ENCODE measurements around the gene ZBTB25. TPM values are rescaled to one million over a fixed set of nuclear protein-coding genes. Genes with fewer than 3 reads are reported as not detected.

ZBTB25 gene
- total and polyA plus RNA-seq, 7 experiments from 2014 or later, result 30.5 to 88.0 (median 48.4) TPM

DNA sequence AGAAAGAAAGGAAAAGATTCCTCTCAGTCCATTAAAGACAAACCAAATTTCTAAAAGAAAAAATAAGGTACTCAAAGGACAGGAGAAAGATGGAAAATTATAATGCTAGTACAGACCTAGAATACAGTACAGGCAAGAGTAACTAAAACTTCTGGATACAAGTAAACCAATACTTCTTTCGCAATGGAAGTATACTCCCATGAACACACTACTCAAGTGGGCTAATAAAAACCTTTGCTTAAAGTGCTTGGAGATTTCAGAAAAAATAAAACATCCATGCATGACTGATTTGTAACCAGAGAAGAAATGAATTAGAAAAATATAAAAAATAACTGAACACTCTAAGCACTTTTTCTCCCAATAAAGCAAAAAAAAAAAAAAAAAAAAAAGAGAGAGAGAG, 3.5 kb downstream of the ZBTB25 start:
- Histone ChIP-seq H3K4me1 (ENCODE audit: control insufficient read depth in 2 of 2, insufficient read depth in 2 of 2, low read length in 2 of 2) (peaks cover 37 to 39% of the 10 kb centered on the region in 2 donors), H3K9me3 (ENCODE audit: control insufficient read depth in 2 of 3, low read length in 3 of 3) (no peaks in the 10 kb centered on the region), H3K27ac (ENCODE audit: low read depth, low read length) (peak overlapping the region; percentile 99), H3K27me3 (ENCODE audit: control insufficient read depth in 2 of 2, insufficient read depth in 2 of 2, low read length in 2 of 2) (no peaks in the 10 kb centered on the region), H3K4me3 (ENCODE audit: low read length) (no peak overlapping the region), H3K36me3 (ENCODE audit: control insufficient read depth in 2 of 3, insufficient read depth in 3 of 3, low read length in 3 of 3) (peaks cover 0 to 8% (median 3%) of the 10 kb centered on the region in 3 experiments)
- Mint-ChIP-seq H3K27me3 (peaks cover 0 to 3% (median 0%) of the 10 kb centered on the region in 5 donors), H3K9me3 (peaks cover 0 to 3% (median 0%) of the 10 kb centered on the region in 11 donors), H3K4me1 (peaks cover 41 to 62% (median 52%) of the 10 kb centered on the region in 7 donors), H3K4me3 (peak overlapping the region; percentile 72 to 100 (median 90)), H3K27ac (peak overlapping the region; percentile 80 to 100 (median 99)), H3K36me3 (peaks cover 0 to 26% (median 15%) of the 10 kb centered on the region in 5 donors)
- ChIA-PET POLR2A (interaction anchor here (1.3 to 6.5 kb wide), 4 partner anchors 10 to 30 kb away, joined by 3 to 157 read pairs (median 21); no protein-coding TSS in a partner anchor), CTCF (interaction anchor here (0.6 kb wide), 1 partner anchor 19 kb away, joined by 3 read pairs; no protein-coding TSS in a partner anchor)
- DNase-seq, result no peak
- ATAC-seq, result no peak
- intact Hi-C loops (cut with micrococcal nuclease), result loop anchor here in 1 of 2 donors (5.0 kb wide), 2 partner anchors 33 to 53 kb away; partner anchors contain the start of gene AKAP5

DNA sequence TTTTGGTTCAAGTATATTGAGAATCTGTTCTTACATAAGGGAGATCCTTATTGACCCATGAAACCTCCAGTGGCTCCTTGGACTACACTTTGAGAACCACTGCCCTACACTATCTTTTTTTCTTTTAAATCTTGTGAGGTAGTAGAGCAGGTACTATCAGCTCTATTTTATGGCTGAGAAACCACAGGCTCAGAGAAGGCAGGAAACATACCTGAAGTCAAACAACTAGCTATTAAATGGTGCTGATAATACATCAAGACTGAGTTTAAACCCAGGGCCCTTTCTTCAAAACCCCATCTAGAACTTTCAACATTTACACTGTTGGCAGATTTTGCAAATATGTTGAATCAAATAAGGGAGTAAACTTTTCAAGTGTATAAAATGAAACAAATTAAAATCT, 6.9 kb downstream of the ZBTB25 start:
- POLR2A ChIA-PET, result interaction anchor here (0.6 to 15.8 kb wide), 7 partner anchors 6 to 418 kb away, joined by 3 to 157 read pairs (median 5); partner anchors contain the start of genes ZBTB1 and ZBTB25
- H3K36me3 ChIP-seq (ENCODE audit: control insufficient read depth in 2 of 3, insufficient read depth in 3 of 3, low read length in 3 of 3), result peaks cover 0 to 7% (median 5%) of the 10 kb centered on the region in 3 experiments
- H3K9me3 ChIP-seq (ENCODE audit: control insufficient read depth in 2 of 3, low read length in 3 of 3), result no peaks in the 10 kb centered on the region
- peaks cover 31 to 57% of the 10 kb centered on the region in 2 donors for H3K4me1 ChIP-seq (ENCODE audit: control insufficient read depth in 2 of 2, insufficient read depth in 2 of 2, low read length in 2 of 2)
- H3K4me3 ChIP-seq (ENCODE audit: low read length), result no peak overlapping the region
- Mint-ChIP-seq H3K4me3 (peak overlapping the region in 8 of 10 donors; percentile 37 to 77 (median 66)), H3K27me3 (no peaks in the 10 kb centered on the region), H3K36me3 (peaks cover 0 to 34% (median 30%) of the 10 kb centered on the region in 5 donors), H3K9me3 (no peaks in the 10 kb centered on the region), H3K27ac (peak overlapping the region in 8 of 9 donors; percentile 43 to 86 (median 77)), H3K4me1 (peaks cover 59 to 88% (median 71%) of the 10 kb centered on the region in 7 donors)
- H3K27me3 ChIP-seq (ENCODE audit: control insufficient read depth in 2 of 2, insufficient read depth in 2 of 2, low read length in 2 of 2), result no peaks in the 10 kb centered on the region
- H3K27ac ChIP-seq (ENCODE audit: low read depth, low read length), result peak overlapping the region; percentile 4
- ATAC-seq, result no peak
- peak in 1 of 9 donors; percentile 17 for DNase-seq
- intact Hi-C loops (cut with micrococcal nuclease), result loop anchor here in 1 of 2 donors (1.0 kb wide), 1 partner anchor 15 kb away; no protein-coding TSS in a partner anchor
- CTCF ChIA-PET, result interaction anchor here (0.6 to 3.4 kb wide), 6 partner anchors 10 to 153 kb away, joined by 3 to 13 read pairs (median 6); no protein-coding TSS in a partner anchor

DNA sequence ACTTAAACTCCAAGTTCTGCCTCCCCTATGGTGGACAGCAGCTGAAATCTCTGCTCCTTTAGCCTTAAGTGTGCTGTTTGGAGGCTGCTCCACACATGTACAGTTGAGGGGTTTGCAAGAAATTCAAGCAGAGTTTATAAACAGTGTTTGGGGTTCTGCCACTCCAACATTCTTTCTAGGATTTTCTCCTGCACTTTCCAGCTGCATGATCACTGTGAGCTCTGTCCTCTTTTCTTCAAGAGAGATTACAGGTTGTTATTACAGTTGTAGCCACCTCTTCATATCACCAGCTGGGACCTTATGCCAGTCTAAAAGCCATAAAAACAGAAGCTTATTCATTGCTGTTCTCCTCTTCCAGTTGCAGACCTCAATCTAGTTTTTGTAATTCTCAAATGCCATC, 8.4 kb downstream of the ZBTB25 start:
- peak overlapping the region in 4 of 10 donors; percentile 1 to 76 (median 36) for H3K4me3 Mint-ChIP-seq
- Histone ChIP-seq H3K4me3 (ENCODE audit: low read length) (no peak overlapping the region), H3K36me3 (ENCODE audit: control insufficient read depth in 2 of 3, insufficient read depth in 3 of 3, low read length in 3 of 3) (peaks cover 0 to 12% (median 5%) of the 10 kb centered on the region in 3 experiments), H3K9me3 (ENCODE audit: control insufficient read depth in 2 of 3, low read length in 3 of 3) (no peaks in the 10 kb centered on the region), H3K27me3 (ENCODE audit: control insufficient read depth in 2 of 2, insufficient read depth in 2 of 2, low read length in 2 of 2) (no peaks in the 10 kb centered on the region), H3K4me1 (ENCODE audit: control insufficient read depth in 2 of 2, insufficient read depth in 2 of 2, low read length in 2 of 2) (peaks cover 16 to 56% of the 10 kb centered on the region in 2 donors), H3K27ac (ENCODE audit: low read depth, low read length) (no peak overlapping the region)
- peaks cover 6 to 44% (median 39%) of the 10 kb centered on the region in 5 donors for H3K36me3 Mint-ChIP-seq
- no peaks in the 10 kb centered on the region for H3K27me3 Mint-ChIP-seq
- DNase-seq (no peak), ATAC-seq (no peak)
- intact Hi-C loops (cut with micrococcal nuclease), result no loop called here
- H3K9me3 Mint-ChIP-seq, result no peaks in the 10 kb centered on the region
- CTCF ChIA-PET, result interaction anchor here (0.8 to 3.4 kb wide), 4 partner anchors 8 to 16 kb away, joined by 3 to 13 read pairs (median 8); no protein-coding TSS in a partner anchor
- peaks cover 61 to 94% (median 86%) of the 10 kb centered on the region in 7 donors for H3K4me1 Mint-ChIP-seq
- peak overlapping the region in 4 of 9 donors; percentile 10 to 84 (median 62) for H3K27ac Mint-ChIP-seq
- POLR2A ChIA-PET, result interaction anchor here (0.6 to 15.8 kb wide), 3 partner anchors 8 to 16 kb away, joined by 3 to 157 read pairs (median 3); partner anchors contain the start of genes ZBTB1 and ZBTB25

DNA sequence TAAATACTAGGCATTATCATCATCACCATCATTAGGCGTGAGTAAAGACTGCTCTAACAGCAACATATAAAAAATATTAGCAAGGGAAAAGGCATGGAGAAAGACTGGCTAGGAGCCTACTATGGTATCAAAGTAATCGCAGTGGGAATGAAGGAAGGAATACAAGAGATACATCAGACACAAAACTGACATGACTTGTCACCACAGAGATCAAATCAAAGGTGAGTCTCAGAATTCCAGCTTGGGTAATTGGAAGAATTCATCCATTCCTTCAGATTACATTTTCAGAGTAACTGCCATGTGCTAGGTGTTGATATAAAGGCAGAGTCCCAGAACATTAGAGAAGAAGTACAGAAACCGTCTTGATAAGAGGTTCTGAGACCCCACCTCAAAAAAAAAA, 10.2 kb downstream of the ZBTB25 start:
- peaks cover 52 to 82% (median 71%) of the 10 kb centered on the region in 7 donors for H3K4me1 Mint-ChIP-seq
- peaks cover 8 to 41% of the 10 kb centered on the region in 2 donors for H3K4me1 ChIP-seq (ENCODE audit: control insufficient read depth in 2 of 2, insufficient read depth in 2 of 2, low read length in 2 of 2)

DNA sequence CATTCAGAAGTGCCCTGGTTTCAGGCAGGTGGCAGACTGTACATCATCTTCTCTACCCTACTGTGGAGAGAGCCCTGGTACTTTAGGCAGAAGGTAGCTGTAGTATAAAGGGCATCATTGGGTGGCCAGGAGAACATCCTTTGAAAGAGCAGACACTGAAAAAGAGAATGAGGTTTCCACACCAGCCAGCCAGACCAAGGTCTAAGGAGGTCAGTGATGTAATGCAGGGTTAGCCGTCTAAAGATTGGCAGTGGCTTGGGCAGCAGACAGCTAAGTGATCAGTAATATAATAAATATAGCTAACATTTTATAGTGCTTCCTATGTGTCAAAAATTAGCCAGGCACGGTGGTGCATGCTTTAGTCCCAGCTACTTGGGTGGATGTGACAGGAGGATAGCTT, 12.0 kb downstream of the ZBTB25 start:
- Histone ChIP-seq H3K4me1 (ENCODE audit: control insufficient read depth in 2 of 2, insufficient read depth in 2 of 2, low read length in 2 of 2) (peaks cover 1 to 28% of the 10 kb centered on the region in 2 donors), H3K36me3 (ENCODE audit: control insufficient read depth in 2 of 3, insufficient read depth in 3 of 3, low read length in 3 of 3) (peaks cover 13 to 42% (median 22%) of the 10 kb centered on the region in 3 experiments), H3K27ac (ENCODE audit: low read depth, low read length) (no peak overlapping the region), H3K27me3 (ENCODE audit: control insufficient read depth in 2 of 2, insufficient read depth in 2 of 2, low read length in 2 of 2) (no peaks in the 10 kb centered on the region), H3K9me3 (ENCODE audit: control insufficient read depth in 2 of 3, low read length in 3 of 3) (no peaks in the 10 kb centered on the region), H3K4me3 (ENCODE audit: low read length) (no peak overlapping the region)
- intact Hi-C loops (cut with micrococcal nuclease), result no loop called here
- Mint-ChIP-seq H3K9me3 (no peaks in the 10 kb centered on the region), H3K27ac (peak overlapping the region in 5 of 9 donors; percentile 40 to 76 (median 46)), H3K27me3 (no peaks in the 10 kb centered on the region), H3K4me1 (peaks cover 42 to 77% (median 64%) of the 10 kb centered on the region in 7 donors), H3K4me3 (peak overlapping the region in 3 of 10 donors; percentile 30 to 68 (median 48)), H3K36me3 (peaks cover 6 to 51% (median 31%) of the 10 kb centered on the region in 5 donors)
- no peak for ATAC-seq
- POLR2A ChIA-PET, result interaction anchor here (0.6 to 15.8 kb wide), 3 partner anchors 12 to 17 kb away, joined by 3 to 157 read pairs (median 3); partner anchors contain the start of genes ZBTB1 and ZBTB25
- no peak for DNase-seq
- CTCF ChIA-PET, result interaction anchor here (0.9 kb wide), 1 partner anchor 19 kb away, joined by 4 read pairs; no protein-coding TSS in a partner anchor

More for the DNA sequence above, 10.2 kb downstream of the ZBTB25 start:
- no peaks in the 10 kb centered on the region for H3K27me3 Mint-ChIP-seq
- POLR2A ChIA-PET, result interaction anchor here (0.9 to 15.8 kb wide), 2 partner anchors 10 to 54 kb away, joined by 3 to 157 read pairs; partner anchors contain the start of genes ZBTB1 and ZBTB25
- ATAC-seq, result no peak
- peak overlapping the region in 9 of 10 donors; percentile 0 to 68 (median 41) for H3K4me3 Mint-ChIP-seq
- H3K9me3 Mint-ChIP-seq, result no peaks in the 10 kb centered on the region
- H3K27ac Mint-ChIP-seq, result peak overlapping the region in 6 of 9 donors; percentile 23 to 71 (median 68)
- Histone ChIP-seq H3K4me3 (ENCODE audit: low read length) (no peak overlapping the region), H3K27me3 (ENCODE audit: control insufficient read depth in 2 of 2, insufficient read depth in 2 of 2, low read length in 2 of 2) (no peaks in the 10 kb centered on the region), H3K27ac (ENCODE audit: low read depth, low read length) (no peak overlapping the region), H3K36me3 (ENCODE audit: control insufficient read depth in 2 of 3, insufficient read depth in 3 of 3, low read length in 3 of 3) (peaks cover 5 to 24% (median 5%) of the 10 kb centered on the region in 3 experiments), H3K9me3 (ENCODE audit: control insufficient read depth in 2 of 3, low read length in 3 of 3) (no peaks in the 10 kb centered on the region)
- H3K36me3 Mint-ChIP-seq, result peaks cover 6 to 48% (median 39%) of the 10 kb centered on the region in 5 donors
- intact Hi-C loops (cut with micrococcal nuclease), result loop anchor here in 1 of 2 donors (1.0 kb wide), 1 partner anchor 10 kb away; the partner anchor contains the start of gene ZBTB25
- no peak for DNase-seq
- CTCF ChIA-PET, result interaction anchor here (1.3 kb wide), 2 partner anchors 16 to 19 kb away, joined by 4 read pairs; no protein-coding TSS in a partner anchor

DNA sequence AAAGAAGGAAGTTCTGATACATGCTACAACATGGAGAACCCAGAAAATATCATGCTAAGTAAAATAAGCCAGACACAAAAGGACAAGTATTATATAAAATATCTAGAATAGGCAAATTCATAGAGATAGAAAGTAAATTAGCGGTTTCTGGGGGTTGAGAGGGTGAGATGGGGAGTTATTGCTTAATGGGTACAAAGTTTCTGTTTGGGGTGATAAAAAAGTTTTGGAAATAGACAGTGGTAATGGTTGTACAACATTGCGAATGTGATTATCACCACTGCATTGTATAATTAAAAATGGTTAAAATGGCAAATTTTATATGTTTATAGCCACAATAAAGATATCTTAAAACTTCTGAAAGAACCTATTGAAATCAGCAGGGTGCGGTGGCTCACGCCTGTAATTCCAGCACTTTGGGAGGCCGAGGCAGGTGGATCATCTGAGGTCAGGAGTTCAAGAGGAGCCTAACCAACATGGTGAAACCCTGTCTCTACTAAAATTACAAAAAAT, 15.0 kb downstream of the ZBTB25 start:
- Mint-ChIP-seq H3K9me3 (no peaks in the 10 kb centered on the region), H3K36me3 (peaks cover 6 to 43% (median 23%) of the 10 kb centered on the region in 5 donors), H3K4me3 (no peak overlapping the region), H3K4me1 (peaks cover 22 to 57% (median 42%) of the 10 kb centered on the region in 7 donors), H3K27me3 (no peaks in the 10 kb centered on the region), H3K27ac (peak overlapping the region in 3 of 9 donors; percentile 6 to 81 (median 21))
- H3K27me3 ChIP-seq (ENCODE audit: control insufficient read depth in 2 of 2, insufficient read depth in 2 of 2, low read length in 2 of 2), result no peaks in the 10 kb centered on the region
- H3K9me3 ChIP-seq (ENCODE audit: control insufficient read depth in 2 of 3, low read length in 3 of 3), result no peaks in the 10 kb centered on the region
- peaks cover 15 to 51% (median 24%) of the 10 kb centered on the region in 3 experiments for H3K36me3 ChIP-seq (ENCODE audit: control insufficient read depth in 2 of 3, insufficient read depth in 3 of 3, low read length in 3 of 3)
- intact Hi-C loops (cut with micrococcal nuclease), result no loop called here
- no peak for ATAC-seq
- peaks cover 0 to 13% of the 10 kb centered on the region in 2 donors for H3K4me1 ChIP-seq (ENCODE audit: control insufficient read depth in 2 of 2, insufficient read depth in 2 of 2, low read length in 2 of 2)
- no peak overlapping the region for H3K27ac ChIP-seq (ENCODE audit: low read depth, low read length)
- ChIA-PET CTCF (interaction anchor here (1.3 to 2.7 kb wide), 3 partner anchors 9 to 23 kb away, joined by 5 to 9 read pairs (median 6); no protein-coding TSS in a partner anchor), POLR2A (interaction anchor here (1.0 to 15.8 kb wide), 4 partner anchors 9 to 27 kb away, joined by 3 to 157 read pairs (median 8); partner anchors contain the start of genes ZBTB1 and ZBTB25)
- no peak overlapping the region for H3K4me3 ChIP-seq (ENCODE audit: low read length)
- no peak for DNase-seq

All from naive thymus-derived CD4-positive, alpha-beta T cell (primary cell).